GM12864 (cell line): ENCODE data around the gene MAP4.

Source experiments
- DNase-seq: peaks from one replicate; pipeline ENCODE4 v3.0.0-alpha.2; 2011; ENCODE audit warnings: low read depth
- H3K4me3 ChIP-seq: 2 replicates; pipeline ENCODE4 v1.5.1; 2011; ENCODE audit warnings: mild to moderate bottlenecking, low read depth, low read length, control low read depth
- TF ChIP-seq, protein P1 (sequence below): IDR thresholded peaks from 2 replicates; pipeline ENCODE4 v1.5.1; 2011; ENCODE audit warnings: low read depth, mild to moderate bottlenecking, moderate library complexity, low read length, control low read depth, inconsistent platforms; ENCODE audit errors: missing control alignments

MAP4 gene

GRCh38 chr3:47852604-47853602 lies 163.3 kb downstream of the MAP4 start:
- DNase-seq: no peak
- TF ChIP-seq, protein P1, sequence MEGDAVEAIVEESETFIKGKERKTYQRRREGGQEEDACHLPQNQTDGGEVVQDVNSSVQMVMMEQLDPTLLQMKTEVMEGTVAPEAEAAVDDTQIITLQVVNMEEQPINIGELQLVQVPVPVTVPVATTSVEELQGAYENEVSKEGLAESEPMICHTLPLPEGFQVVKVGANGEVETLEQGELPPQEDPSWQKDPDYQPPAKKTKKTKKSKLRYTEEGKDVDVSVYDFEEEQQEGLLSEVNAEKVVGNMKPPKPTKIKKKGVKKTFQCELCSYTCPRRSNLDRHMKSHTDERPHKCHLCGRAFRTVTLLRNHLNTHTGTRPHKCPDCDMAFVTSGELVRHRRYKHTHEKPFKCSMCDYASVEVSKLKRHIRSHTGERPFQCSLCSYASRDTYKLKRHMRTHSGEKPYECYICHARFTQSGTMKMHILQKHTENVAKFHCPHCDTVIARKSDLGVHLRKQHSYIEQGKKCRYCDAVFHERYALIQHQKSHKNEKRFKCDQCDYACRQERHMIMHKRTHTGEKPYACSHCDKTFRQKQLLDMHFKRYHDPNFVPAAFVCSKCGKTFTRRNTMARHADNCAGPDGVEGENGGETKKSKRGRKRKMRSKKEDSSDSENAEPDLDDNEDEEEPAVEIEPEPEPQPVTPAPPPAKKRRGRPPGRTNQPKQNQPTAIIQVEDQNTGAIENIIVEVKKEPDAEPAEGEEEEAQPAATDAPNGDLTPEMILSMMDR: no peak
- no peak overlapping the region for H3K4me3 ChIP-seq

DNA sequence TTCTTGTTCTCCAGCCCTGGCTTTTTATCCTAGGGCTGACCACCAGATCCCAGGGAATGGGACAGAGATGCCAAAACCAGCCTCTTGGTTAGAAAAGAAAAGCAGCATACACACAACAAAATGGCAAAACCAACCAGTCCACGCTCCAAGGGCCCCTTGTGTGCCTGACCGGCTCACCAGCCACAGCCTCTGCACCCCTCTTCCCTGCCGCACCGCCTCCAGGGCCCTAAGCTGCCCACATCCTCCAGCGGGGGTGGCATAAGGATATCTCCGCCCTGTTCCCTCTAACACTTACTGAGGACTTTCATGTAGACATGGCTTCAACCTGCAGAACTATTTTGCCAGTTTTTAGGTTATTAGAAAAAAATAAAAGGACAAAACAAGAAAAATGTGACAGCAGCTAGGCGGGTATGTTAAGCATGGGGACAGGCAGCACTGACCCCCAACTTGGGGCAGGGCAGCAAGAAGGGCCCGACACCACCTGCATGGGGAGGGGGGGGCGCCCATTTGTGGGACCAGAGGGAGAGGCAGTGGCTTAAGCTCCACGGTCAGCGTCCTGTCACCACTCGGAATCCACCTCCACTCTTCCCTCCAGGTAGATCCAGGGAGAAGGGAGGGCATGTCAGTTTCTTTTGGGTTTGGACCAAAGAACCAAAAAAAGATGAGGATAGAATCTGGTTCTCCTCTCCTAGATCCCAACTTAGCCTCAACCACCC lies 164.2 kb downstream of the MAP4 start:
- TF ChIP-seq, protein P1: no peak
- H3K4me3 ChIP-seq: no peak overlapping the region
- no peak for DNase-seq

DNA sequence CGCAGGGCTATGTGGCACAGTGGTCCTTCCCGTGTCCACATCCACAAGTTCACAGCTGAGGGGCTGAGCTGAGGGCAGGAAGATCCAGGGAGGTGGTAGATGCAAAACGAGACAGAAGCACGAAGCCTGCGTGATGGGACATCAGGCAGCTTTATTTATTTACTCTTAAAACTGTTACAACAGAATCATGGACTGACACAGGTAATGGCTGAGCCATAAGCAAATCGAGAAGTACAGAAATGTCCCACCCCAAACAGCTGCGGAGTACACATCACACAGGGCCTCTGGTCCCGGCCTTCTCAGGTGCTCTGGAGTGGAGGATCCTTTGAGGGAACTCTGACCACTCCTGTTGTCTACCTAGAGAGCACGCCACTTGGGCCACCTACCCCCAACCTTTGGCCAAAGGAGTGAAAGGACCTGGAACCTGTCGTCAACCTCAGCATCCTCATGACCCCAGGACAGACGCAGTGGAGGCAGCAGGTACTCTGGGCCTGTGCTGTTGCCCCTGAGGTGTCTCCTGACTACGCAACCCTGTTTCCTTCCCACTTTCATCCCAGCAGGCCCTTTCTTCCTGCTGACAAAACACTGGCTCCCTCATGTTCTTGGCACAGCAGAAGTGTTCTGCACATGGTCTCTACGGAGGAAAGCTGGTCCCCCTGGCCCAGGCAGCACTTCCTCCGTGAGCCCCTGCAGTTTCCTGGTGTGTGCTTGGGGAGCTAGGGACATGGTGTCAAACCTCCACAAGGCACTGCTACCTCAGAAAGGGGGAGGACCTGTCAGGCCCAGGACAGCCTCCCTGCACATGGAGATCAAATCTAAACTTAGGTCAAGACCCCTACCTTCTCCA lies 165.4 kb downstream of the MAP4 start:
- no peak overlapping the region for H3K4me3 ChIP-seq
- DNase-seq: no peak
- TF ChIP-seq, protein P1: no peak

DNA sequence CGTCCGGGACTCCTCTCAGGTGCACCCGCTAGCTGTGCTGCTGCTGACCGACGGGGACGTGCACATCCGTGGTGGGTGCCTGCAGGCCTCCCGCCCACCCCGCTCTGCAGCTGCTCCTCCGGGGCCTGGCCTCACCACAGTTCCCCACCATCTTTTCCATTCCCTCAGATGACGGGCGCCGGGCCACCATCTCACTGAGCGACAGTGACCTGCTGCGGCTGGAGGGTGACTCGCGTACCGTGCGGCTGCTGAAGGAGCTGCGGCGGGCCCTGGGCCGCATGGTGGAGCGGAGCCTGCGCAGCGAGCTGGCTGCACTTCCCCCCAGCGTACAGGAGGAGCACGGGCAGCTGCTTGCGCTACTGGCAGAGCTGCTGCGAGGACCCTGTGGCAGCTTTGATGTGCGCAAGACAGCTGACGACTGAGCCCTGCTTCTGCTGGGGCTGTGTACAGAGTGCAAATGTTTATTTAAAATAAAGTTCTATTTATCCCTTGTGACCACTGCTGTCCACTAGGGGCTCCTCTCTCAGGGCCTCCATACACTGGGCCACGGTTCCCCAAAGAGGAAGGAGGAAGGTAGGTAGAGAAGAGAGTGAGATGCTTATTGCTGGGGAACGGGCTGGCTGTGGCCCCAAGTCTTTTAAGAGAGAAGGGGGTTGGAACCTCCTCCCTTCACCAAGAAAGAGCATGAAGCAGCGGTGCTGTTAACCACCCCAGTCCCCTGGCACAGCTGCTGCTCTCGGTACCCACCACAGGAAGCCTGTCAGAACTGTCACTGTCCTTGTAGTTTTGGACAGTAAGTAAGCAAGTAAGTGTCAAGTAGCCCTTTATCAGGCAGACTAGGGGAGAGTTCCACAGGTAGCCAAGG lies 166.3 kb downstream of the MAP4 start:
- no peak for DNase-seq
- TF ChIP-seq, protein P1: peak; percentile 34
- no peak overlapping the region for H3K4me3 ChIP-seq

- no peak overlapping the region for H3K4me3 ChIP-seq
- TF ChIP-seq, protein P1: no peak
- DNase-seq: no peak
Observed at GRCh38 chr3:47849186-47849698, 167.0 kb downstream of the MAP4 start.
